ENCODE results near the gene MSH3.

GRCh38 chr5:80894083-80894482 is 239.6 kb downstream of the MSH3 start:
- TF ChIP-seq GATA3 (IDR thresholded peaks at IDR 0.05; ENCODE audit: low read depth, low read length) (no peak), GATA2 (IDR thresholded peaks at IDR 0.05; ENCODE audit: low read depth, low read length) (no peak)
